HG02588 (cell line): ENCODE data around the gene ASH1L.
A peak's percentile ranks its signal among the peaks of the same experiment; 100 is the strongest.
"Not testable (repeated sequence)": the region's sequence is repeated elsewhere in the genome, so short reads cannot be mapped to it uniquely, and the experiment has no call there.

Source experiments
- ATAC-seq: cut with Tn5 transposase; IDR thresholded peaks from one replicate; pipeline ENCODE4 v1.9.1; 2021; ENCODE audit warnings: mild to moderate bottlenecking, moderate library complexity; ENCODE audit not compliant: unreplicated experiment

The ASH1L gene

DNA sequence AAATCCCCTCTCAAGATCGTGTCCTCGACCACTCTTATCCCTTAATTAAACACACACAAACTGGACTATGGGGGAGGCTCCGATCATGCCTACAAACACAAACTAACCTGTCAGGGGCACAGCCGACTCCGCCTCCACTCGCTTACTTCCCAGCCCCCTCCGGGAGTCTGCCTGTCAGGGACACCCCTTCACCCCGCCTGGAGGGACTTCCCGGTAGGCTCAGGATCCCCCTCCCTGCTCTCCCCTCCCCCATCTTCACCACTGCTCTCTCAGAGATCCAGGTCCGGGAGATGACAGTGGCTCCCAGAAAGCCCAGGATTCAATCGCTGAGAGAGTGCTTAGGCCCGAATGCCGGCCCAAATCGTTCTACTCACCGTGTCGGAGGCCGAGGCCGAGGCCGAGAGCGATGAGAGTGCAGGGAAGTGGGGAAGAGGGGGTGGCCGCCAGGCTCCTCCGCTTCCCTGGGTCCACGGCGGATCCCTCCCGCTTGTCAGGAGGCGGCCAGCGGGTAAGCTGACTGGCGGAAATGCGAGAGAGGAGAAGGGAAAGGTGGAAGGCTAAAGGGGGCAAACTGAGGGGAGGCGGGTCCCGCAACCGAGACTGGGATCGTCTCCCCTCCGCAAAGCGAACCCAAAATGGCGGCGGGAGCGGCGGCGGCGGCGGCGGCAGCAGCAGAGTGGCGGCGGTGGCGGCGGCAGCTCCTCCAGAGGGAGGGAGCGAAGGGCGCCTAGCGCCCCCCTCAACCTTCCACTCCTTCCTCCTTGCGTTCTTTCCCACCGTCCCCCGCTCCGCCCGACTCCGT lies 623 bp downstream of the ASH1L start:
- not testable (repeated sequence) for ATAC-seq

DNA sequence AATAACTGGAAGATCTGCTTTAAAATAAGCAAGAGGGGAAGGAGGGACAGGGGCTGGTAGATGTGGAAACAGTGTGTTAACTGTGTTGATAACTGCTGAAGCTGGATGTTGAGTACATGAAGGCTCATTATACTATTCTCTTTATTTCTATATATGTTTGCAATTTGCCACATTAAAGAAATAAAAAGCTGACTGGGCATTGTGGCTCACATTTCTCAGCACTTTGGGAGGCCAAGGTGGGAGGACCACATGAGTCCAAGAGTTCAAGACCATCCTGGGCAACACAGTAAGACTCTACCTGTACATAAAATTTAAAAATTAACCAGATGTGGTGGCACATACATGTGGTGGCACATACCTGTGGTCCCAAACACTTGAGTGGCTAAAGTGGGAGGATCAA lies 6.7 kb downstream of the ASH1L start:
- no peak for ATAC-seq

DNA sequence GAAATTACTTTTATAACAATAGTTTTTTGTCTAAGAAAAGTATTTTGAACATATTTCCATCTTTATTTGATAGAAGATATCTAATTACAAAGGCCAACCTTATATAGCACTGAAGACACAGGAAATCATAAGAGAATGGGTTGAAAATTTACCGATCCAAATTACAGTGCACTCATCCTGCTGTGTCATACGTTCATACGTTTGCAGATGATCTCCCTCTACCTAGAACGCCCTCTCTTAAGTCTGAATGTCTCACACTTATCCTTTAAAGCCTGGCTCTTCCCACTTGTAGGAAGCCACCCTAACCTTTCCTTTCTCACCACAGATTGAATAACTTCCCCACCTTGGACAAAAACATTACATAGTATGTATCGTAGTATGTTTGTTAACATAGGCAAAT lies 9.3 kb downstream of the ASH1L start:
- ATAC-seq, result no peak

DNA sequence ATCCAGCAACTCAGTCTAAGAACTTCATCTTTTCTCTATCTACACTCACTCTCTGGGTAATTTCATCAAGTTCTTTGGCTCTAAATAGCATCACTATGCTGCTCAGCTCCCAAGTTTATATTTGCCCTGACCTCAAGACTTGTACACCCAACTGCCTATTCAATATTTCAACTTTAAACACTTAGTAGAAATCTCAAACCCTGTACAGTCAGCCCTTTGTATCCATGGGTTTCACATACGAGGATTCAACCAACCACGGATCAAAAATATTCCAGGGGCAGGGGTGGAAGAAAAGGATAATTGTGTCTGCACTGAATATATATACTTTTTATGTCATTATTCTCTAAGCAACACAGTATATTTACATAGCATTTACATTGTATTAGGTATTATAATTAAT lies 13.9 kb downstream of the ASH1L start:
- no peak for ATAC-seq

DNA sequence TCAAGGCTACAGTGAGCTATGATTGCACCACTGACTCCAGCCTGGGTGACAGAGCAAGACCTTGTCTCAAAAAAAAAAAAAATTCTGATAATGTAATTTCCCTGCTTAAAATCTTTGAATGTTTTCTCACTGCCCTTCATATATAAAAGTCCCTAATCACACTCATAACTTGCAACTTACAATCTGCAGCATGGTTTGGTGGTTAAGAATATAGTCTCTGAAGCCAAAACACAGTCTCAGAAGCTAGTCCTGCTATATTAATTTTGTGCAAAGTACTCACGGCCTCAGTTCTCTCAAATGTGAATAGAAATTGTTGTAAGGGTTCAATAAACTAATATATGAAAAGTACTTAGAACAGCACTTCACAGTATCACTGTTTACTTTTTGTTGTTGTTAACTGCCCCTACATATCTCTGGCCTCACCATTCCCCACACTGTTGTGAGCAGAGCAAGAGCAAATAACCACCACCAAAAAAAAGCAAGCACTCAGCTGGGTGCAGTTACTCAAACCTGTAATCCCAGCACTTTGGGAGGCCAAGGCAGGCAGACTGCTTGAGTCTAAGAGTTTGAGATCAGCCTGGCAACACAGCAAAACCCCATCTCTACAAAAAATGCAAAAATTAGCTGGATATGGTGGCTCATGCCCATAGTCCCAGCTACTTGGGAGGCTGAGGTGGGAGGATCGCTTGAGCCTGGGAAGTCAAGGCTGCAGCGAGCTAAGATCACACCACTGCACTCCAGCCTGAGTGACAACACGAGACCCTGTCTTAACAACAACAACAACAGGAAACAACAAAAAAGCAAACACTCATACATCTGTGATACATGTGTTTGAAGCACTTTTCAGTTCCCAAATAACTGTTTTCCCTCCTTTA lies 22.4 kb downstream of the ASH1L start:
- ATAC-seq, result no peak

DNA sequence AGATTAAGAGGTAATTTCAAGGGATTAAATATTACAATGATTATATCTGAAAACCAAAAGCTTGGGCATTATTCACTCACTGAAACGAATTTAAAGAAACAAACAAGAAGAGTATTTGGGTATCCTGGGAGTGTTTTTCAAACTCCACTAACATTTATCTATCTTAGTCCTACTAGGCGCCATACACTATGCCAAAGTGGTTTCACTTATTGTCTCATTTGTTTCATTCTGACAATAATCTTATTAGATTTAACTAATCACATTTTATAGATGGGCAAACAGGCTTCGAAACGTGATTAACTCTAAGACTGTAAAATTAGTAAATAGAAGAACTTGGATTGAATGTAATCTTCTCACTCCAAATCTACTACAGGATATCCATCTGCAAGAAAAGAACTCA lies 25.4 kb downstream of the ASH1L start:
- no peak for ATAC-seq

DNA sequence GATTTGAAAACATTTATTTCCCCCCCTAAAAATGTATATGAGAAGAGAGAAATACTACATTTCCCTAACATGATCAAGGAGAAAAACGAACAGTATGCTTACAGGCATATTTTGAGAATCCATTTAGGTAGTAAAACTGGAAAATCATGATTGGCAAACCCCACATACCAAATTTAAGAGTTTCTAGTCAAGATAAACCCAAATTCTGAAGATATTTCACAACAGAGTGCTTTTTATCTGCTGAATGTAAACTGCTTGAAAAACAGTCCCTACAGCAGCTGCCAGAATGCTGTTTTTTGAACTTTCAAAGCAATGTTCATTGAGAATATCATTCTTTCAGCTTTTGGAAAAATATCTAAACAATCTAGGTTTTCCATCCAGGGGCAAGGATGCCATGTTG lies 31.0 kb downstream of the ASH1L start:
- no peak for ATAC-seq

DNA sequence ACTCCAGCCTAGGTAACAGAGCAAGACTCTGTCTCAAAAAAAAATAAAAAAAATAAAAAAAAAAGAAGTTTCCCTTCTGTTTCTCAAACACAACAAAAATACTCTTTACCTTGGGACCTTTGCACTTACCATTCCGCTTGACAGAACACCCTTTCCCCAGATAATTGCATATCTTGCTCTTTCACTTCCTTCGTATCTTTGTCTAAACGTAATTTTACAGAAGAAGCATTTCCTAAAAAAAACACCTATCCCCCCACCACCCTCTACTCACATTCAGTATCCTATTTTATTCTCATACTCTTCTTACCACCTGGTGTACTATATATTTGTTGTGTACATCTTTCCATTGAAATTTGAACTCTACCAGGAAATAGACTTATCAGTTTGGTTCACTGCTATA lies 32.7 kb downstream of the ASH1L start:
- no peak for ATAC-seq

DNA sequence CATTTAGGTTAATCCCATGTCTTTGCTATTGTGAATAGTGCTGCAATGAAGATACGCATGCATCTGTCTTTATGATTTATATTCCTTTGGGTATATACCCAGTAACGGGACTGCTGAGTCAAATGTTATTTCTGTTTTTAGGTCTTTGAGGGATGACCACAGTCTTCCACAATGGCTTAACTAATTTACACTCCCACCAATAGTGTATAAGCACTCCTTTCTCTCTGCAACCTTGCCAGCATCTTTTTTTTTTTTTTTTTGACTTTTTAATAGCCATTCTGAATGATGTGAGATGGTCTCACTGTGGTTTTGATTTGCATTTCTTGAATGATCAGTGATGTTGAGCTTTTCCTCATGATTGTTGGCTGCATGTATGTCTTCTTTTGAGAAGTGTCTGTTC lies 33.5 kb downstream of the ASH1L start:
- ATAC-seq, result no peak

DNA sequence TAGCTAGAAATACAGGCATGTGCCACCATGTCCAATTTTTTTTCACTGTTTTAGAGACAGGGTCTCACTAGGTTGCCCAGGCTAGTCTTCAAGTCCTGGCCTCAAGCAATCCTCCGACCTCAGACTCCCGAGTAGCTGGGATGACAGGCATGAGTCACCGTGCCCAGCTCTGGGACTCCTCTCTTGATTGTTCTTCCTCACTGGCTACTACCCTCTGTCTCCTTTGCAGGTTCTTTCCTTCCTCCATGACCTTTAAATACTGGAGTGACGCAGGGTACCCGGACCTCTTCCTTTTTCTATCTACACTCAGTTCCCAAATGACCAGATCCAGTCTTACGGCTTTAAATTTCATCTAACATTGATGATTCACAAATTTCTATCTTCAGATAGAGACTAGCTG lies 34.9 kb downstream of the ASH1L start:
- no peak for ATAC-seq

DNA sequence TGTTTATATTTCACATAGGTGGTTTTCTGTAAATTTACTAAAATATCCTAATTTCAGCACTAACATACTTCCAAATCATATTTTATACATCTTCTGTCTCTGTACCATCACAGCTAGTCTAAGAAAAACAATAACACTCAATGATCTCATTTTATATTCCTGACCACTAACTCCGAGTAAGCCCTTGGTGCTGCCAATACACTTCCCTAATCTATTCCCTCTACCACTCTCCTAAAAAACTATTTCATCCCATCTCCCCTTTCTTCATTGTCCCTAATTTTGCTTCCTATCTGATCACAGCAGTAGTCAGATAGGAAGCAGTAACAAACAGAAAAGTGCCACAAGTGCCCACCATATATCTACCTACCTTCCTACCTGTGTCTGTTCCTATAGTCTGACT lies 36.2 kb downstream of the ASH1L start:
- no peak for ATAC-seq

DNA sequence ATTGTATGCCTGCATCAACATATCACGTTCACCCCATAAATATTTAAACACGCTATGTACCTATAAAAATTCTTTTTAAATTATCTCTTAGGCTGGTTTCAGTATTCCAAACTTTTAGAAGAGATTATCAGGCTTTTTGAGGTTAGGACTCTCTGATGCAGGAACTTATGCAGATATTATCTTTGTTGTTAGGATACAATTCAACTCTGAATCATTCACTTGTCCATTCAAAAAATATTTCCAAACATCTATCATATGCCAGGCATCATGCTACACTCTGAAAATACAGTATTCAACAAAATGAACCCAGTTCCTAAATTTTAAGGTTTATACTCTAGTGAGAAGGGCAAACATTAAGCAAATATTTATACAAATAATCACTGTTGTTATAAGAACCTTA lies 40.5 kb downstream of the ASH1L start:
- no peak for ATAC-seq

DNA sequence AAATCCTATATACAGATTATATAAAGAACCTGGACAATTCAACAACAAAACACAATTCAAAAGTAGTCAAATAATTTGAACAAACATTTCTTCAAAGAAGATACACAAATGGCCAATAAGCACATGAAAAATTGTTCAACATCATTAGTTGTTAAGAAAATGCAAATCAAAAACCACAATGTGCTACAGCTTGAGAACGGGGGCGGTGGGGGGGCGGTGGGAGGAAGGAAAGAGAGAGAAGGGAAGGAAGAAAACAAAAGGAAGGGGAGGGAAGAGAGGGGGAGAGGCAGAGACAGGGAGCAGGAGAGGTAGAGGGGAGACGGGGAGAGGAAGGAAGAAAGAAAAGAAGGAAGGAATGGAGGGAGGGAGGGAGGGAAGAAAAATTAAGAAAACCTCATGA lies 44.1 kb downstream of the ASH1L start:
- ATAC-seq, result no peak

DNA sequence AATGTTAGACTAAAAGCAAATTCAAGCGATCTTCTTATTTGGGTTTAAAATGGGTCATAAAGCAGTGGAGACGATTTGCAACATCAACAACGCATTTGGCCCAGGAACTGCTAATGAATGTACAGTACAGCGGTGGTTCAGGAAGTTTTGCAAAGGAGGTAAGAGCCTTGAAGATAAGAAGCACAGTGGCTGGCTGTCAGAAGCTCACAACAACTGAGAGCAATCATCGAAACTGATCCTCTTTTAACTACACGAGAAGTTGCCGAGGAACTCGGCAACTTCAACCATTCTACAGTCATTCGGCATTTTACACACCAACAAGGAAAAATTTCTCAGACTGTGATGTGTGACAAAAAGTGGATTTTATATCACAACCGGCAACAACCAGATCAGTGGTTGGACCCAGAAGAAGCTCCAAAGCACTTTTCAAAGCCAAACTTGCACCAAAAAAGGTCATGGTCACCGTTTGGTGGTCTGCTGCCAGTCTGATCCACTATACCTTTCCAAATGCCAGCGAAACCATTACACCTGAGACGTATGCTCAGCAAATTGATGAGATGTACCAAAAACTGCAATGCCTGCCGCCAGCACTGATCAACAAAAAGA lies 47.9 kb downstream of the ASH1L start:
- ATAC-seq, result no peak

DNA sequence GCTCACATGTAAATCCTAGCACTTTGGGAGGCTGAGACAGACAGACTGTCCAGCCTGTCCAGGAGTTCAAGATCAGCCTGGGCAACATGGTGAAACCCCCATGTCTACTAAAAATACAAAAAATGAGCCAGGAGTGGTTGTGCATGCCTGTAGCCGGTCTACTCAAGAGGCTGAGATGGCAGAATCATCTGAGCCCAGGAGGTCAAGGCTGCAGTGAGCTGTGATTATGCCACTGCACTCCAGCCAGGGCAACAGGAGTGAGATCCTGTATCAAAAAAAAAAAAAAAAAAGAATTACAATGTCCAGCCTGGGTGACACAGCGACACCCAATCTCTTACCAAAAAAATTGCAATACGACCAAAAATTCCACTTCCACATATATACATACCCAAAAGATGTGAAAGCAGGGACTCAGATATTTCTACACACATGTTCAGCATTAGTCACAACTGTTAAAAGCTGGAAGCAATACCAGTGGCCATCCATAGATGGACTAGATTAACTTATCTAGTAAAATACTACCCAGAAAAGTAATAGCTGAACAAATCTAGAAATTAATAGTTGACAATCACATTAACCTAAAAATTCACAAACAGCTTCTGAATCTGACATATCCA lies 49.2 kb downstream of the ASH1L start:
- no peak for ATAC-seq

DNA sequence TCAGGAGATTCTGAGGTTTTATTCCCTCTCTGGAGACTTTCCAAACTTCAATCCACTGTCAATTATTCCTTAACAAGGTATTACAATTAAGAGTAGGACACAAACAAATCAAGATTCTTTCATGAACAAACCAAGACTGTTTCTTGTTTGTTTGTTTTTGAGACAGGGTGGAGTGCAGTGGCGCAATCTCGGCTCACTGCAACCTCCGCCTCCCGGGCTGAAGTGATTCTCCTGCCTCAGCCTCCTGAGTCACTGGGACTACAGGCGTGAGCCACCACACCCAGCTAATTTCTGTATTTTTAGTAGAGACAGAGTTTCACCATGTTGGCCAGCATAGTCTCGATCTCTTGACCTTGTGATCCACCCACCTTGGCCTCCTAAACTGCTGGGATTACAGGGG lies 51.2 kb downstream of the ASH1L start:
- ATAC-seq, result not testable (repeated sequence)

DNA sequence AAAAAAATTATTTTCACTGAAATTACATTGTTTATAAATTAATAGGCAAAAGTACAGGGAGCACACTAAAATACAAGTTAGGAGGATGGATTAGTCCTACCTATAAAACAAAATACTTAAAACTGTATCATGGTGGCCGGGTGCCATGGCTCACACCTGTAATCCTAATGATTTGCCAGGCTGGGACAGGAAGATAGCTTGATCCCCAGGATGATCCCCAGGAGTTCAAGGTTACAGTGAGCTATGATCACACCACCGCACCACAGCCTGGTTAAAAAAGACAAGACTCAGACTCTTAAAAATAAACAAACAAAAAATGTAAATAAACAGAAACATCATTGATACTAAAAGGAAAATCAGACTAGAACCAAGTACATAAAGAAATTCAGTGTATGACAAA lies 53.5 kb downstream of the ASH1L start:
- no peak for ATAC-seq

DNA sequence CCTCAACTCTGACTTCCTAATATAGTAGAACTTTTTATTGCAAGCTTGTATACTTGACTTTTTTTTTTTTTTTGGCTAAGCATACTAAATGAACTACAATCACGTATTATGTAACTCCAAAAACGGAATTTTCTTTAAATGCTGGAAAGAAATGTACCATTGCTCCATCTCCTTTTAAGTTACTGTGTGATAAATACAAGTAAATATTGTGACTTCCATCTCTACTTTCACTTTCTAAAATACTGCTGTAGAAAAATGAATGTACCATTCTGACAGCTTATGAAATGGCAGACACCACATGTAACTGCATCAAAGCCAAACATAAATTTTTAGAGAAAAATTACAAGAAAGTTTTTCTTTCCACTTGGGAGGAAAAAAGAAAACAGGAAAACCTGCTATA lies 54.7 kb downstream of the ASH1L start:
- no peak for ATAC-seq

DNA sequence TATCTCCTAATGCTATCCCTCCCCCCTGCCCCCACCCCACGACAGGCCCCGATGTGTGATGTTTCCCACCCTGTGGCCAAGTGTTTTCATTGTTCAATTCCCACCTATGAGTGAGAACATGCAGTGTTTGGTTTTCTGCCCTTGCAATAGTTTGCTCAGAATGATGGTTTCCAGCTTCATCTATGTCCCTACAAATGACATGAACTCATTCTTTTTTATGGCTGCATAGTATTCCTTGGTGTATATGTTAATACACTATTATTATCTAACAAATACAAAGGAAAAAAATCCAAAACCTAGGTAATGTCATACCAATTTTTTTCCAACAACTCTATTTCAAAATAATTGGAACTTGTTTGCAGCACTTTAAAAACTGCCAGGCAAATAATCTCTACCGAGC lies 56.6 kb downstream of the ASH1L start:
- not testable (repeated sequence) for ATAC-seq

DNA sequence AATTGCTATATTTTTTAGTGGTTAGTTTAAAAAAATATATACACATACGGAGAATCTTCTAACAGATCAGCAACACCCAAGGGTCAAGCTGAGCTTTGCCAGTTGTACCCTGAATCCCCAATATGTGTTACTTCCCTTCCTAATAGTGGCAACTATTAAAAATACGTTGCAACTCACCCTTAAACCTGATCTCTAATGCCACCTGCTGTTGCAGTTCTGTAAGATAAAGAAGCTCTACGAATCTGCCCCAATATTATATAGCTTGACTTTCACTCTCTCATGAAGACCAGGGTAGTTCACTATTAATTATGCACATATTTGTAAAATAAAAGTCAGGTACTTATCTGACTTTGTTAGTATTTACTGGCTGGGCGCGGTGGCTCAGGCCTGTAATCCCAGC lies 58.4 kb downstream of the ASH1L start:
- no peak for ATAC-seq

DNA sequence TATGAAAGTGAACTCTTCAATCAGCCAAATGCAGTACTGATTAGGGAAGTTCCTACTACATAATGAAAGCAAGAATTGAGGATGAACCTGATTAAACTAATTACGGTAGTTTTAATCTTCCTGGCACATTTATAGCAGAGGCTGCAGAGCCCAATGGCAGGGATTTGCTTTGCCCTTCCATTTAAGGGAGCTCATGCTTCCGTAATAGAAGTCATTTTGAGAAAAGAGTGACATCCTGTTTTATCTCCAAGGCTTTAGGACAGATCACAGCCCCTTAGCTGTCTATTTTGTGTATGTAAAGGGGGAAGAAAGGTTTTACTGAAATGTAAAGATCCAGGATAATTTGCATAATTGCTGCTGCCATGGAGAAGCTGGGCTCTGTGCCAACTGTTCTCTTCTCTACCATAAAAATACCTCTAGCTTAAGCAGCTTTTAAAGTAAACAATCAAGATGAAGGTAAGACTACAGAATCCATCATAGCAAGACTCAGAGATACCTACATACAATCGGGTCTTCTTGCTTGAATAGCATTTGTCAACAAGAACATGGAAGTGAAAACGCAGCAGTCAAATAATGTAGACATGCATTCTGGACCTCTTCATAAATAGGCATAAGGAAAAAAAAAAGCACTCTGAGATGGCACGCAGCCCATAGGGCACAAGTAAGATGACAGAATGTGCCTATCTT lies 62.5 kb downstream of the ASH1L start:
- peak; percentile 67 for ATAC-seq
